NCI-H2196 treated with DMSO at 0.1 percent for 48 hours (cell line): ENCODE measurements around the gene MBD4.
"Not testable (repeated sequence)": the region's sequence is repeated elsewhere in the genome, so short reads cannot be mapped to it uniquely, and the experiment has no call there.

Experiments used
- DNase-seq: peaks from one replicate; lab custom pipeline; 2025; ENCODE audit not compliant: unreplicated experiment; lab: John Stamatoyannopoulos, UW

MBD4 gene

GRCh38 chr3:129432671-129433070, 7.1 kb downstream of the MBD4 start:
- no peak for DNase-seq

GRCh38 chr3:129432036-129432435, 7.7 kb downstream of the MBD4 start:
- DNase-seq, result no peak

DNA sequence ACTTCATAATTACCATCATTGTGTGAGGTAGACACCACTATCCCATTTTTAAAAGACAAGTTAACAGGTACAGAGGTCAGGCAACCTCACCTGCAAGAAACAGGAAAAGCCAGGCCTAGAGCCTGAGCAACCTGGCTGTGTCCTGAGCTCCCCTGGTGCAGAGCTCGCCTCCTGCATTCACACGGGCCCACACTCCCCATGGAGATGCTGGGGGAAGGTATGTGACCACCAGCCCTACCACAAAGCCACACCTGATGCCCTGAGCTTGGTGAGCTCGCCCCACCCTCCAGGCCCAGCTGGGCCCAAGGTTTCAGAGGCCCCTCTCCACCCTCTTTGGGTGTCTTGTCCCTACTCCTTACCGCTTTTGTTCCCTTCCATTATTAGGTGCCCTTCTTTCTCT, 10.1 kb downstream of the MBD4 start:
- no peak for DNase-seq

- DNase-seq, result no peak
These were observed 10.7 kb downstream of the MBD4 start for GRCh38 chr3:129429080-129429451.

DNA sequence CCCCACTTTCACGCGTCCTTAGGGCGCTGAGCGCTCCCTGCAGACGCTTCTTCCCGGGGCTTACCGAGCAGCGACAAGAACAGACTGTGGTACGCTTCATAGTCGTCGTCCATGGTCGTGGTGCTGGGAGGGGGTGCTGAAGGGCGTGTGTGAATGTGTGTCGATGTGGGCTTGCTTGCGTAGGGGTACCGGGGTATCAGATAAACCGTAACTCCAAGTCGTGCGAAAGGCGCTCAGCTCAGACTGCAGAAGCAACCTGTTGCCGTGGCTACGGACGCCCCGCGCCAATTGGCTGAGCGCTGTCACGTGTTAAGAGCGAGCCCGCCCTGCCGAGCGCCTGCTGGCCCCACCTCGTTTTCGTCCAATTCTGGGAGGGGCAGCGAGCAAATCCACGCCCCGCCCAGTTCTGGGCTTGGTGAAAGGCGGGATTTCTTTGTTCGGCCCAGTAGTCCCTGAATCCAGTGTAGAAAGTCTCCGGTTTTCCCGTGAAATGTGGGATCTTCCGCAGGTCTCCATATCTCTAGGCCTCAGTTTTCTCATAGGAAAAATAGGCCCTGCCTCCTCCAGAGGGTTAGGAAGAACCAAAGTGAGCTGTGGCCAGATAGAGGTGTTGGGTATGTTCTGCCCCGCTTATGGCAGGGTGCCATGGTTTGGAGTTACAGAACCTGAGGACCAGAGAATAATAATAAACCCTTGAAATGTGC, 11.2 kb downstream of the MBD4 start, which contains the start of gene EFCAB12:
Gene EFCAB12 (minus strand): TSS at position 261 of the 704 bp plus-strand sequence. CDS start 148 bp downstream, at position 113.
- peak; percentile 98 for DNase-seq

GRCh38 chr3:129428007-129428375, 11.8 kb downstream of the MBD4 start:
- no peak for DNase-seq

GRCh38 chr3:129425619-129426018, 14.1 kb downstream of the MBD4 start:
- no peak for DNase-seq

DNA sequence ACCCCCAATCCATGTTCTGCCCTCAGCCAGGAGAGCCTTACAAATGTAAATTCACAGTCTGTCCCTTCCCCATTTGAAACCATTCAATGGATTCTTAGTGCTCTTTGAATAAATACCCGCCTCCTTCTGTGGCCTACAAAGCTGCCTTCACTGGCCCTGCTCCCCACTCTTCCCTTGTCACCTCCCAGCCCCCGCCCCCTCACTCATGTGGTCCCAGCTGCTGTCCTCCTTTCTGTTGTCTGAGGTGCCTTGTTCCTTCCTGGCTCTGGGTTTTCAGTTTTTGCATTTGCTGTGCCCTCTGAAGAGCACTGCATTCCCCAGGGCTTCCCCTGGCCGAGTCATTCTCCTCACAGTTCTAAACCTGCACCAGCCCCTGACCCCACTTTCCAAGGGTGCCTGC, 14.5 kb downstream of the MBD4 start:
- no peak for DNase-seq

- no peak for DNase-seq
These were observed 15.4 kb downstream of the MBD4 start for GRCh38 chr3:129424185-129424841.

DNA sequence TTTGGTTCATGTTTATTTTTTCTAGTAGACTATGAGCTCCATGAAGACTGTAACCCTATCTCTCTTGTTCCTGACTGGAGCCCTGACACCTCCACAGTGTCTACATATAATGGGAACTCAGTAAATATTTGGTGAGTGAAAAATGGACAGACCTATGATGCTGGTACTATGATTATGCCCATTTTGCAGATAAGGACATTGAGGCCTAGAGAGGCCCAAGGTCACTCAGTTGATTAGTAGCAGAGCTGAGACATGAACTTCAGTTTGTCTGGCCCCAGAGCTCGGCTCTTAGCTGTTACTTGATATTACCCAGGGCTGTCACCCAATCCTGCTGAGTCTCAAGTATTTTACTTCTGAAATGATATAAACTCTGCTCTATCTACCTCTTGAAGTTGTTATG, 16.9 kb downstream of the MBD4 start:
- DNase-seq, result no peak

- no peak for DNase-seq
These were observed 17.6 kb downstream of the MBD4 start for GRCh38 chr3:129421988-129422745.

GRCh38 chr3:129421236-129421883, 18.4 kb downstream of the MBD4 start:
- no peak for DNase-seq

GRCh38 chr3:129419476-129419875, 20.3 kb downstream of the MBD4 start:
- no peak for DNase-seq

GRCh38 chr3:129418041-129418973, 21.4 kb downstream of the MBD4 start:
- no peak for DNase-seq

GRCh38 chr3:129417326-129417725, 22.4 kb downstream of the MBD4 start:
- DNase-seq, result no peak

GRCh38 chr3:129416415-129416814, 23.3 kb downstream of the MBD4 start:
- DNase-seq, result no peak

DNA sequence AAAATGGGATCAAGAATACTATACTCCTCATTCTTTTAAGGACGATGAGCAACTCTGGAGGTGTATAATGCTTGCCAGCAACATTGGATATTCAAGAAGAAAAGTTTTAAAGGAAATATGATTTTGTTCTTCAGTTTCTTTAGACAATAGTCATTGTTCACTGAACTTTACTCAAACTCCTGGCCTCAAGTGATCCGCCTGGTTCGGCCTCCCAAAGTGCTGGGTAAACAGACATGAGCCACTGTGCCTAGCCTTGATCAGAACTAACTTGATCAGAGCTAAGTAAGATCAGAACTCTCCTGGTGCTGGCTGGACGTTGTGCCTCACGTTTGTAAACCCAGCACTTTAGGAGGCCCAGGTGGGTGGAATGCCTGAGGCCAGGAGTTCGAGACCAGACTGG, 23.9 kb downstream of the MBD4 start:
- no peak for DNase-seq

DNA sequence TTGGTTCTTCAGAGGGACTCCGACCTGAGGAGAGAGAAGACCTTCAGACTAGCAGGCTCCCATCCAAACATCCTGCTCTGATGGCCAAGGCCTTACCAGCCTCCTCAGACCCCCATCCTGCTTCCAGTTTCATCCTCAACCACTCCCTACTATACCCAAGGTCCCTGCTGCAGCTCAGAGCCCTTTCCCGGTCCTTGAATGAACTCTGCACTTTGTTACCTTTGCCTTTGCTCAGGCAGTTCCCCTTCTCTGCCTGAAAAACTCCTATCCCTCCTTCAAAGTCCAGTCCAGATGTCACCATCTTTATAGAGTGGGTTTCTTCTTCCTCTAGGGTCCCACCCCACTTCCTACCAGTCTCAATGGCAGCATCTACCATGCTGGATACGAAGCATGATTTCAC, 24.4 kb downstream of the MBD4 start:
- DNase-seq, result no peak

GRCh38 chr3:129413687-129414506, 25.9 kb downstream of the MBD4 start:
- no peak for DNase-seq

GRCh38 chr3:129413238-129413637, 26.5 kb downstream of the MBD4 start:
- not testable (repeated sequence) for DNase-seq
